Keratinocyte (primary cell): ENCODE data around the gene NSUN2.

ENCODE experiments used
- EZH2 ChIP-seq: IDR thresholded peaks from one replicate; pipeline ENCODE4 v1.6.1; 2012; ENCODE audit warnings: inconsistent platforms, mild to moderate bottlenecking, low read length, moderate library complexity
- TF ChIP-seq, protein P1 (sequence below), 3 experiments: IDR thresholded peaks in 1 of 3; conservative IDR thresholded peaks in 1 of 3; optimal IDR thresholded peaks in 1 of 3; 2 replicates in 2 of 3; 3 replicates in 1 of 3; pipeline versions ENCODE3 to v1.5.1; 2011; ENCODE audit warnings: low read length in 3 of 3, mild to moderate bottlenecking in 3 of 3, moderate library complexity in 2 of 3, control low read depth in 1 of 3, inconsistent platforms in 1 of 3; ENCODE audit not compliant: insufficient read depth in 2 of 3; ENCODE audit errors: extremely low read depth in 1 of 3

DNA sequence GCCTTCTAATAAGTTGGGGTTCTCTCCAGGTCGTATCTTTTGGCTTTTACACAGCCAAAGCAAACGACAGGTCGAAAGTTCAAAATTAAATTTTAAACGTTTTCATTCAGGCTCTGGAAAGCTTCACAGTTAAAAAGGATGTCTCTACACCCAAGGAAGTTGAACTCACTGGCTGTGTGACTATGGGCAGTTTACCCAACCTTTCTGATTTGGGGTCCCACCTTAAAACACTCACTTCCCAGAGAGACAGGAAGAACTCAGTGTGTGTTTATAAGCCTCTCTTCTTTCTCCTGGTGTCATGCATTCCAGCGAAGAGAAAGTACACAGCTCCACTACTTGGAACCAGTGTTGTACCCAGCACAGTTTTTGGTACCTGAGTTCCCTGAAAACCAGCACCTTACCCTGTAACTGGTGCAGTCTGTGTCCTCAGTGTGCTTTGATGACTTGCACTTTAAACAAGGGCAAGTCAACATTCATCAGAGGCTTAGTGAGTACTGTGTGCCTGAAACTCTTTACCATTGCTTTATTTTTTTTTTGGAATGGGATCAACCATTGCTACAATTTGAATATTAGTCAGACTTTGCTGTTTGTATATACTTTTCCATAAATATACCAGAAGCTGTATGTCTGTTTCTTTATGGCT lies 2.1 kb upstream of the NSUN2 start:
- TF ChIP-seq, protein P1, sequence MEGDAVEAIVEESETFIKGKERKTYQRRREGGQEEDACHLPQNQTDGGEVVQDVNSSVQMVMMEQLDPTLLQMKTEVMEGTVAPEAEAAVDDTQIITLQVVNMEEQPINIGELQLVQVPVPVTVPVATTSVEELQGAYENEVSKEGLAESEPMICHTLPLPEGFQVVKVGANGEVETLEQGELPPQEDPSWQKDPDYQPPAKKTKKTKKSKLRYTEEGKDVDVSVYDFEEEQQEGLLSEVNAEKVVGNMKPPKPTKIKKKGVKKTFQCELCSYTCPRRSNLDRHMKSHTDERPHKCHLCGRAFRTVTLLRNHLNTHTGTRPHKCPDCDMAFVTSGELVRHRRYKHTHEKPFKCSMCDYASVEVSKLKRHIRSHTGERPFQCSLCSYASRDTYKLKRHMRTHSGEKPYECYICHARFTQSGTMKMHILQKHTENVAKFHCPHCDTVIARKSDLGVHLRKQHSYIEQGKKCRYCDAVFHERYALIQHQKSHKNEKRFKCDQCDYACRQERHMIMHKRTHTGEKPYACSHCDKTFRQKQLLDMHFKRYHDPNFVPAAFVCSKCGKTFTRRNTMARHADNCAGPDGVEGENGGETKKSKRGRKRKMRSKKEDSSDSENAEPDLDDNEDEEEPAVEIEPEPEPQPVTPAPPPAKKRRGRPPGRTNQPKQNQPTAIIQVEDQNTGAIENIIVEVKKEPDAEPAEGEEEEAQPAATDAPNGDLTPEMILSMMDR (optimal IDR thresholded peaks at IDR 0.05 in 1 of 3, IDR thresholded peaks at IDR 0.05 in 1 of 3, conservative IDR thresholded peaks at IDR 0.05 in 1 of 3; ENCODE audit: extremely low read depth in 1 of 3, insufficient read depth in 2 of 3, low read length in 3 of 3): no peak
- no peak for TF ChIP-seq EZH2
